HG02981 (cell line): ENCODE results near the gene GNB1L.

ENCODE experiments used
- ATAC-seq: cut with Tn5 transposase; IDR thresholded peaks from one replicate; pipeline ENCODE4 v1.9.1; 2021; ENCODE audit warnings: mild to moderate bottlenecking, moderate library complexity; ENCODE audit not compliant: unreplicated experiment

GNB1L gene, protein sequence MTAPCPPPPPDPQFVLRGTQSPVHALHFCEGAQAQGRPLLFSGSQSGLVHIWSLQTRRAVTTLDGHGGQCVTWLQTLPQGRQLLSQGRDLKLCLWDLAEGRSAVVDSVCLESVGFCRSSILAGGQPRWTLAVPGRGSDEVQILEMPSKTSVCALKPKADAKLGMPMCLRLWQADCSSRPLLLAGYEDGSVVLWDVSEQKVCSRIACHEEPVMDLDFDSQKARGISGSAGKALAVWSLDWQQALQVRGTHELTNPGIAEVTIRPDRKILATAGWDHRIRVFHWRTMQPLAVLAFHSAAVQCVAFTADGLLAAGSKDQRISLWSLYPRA

DNA sequence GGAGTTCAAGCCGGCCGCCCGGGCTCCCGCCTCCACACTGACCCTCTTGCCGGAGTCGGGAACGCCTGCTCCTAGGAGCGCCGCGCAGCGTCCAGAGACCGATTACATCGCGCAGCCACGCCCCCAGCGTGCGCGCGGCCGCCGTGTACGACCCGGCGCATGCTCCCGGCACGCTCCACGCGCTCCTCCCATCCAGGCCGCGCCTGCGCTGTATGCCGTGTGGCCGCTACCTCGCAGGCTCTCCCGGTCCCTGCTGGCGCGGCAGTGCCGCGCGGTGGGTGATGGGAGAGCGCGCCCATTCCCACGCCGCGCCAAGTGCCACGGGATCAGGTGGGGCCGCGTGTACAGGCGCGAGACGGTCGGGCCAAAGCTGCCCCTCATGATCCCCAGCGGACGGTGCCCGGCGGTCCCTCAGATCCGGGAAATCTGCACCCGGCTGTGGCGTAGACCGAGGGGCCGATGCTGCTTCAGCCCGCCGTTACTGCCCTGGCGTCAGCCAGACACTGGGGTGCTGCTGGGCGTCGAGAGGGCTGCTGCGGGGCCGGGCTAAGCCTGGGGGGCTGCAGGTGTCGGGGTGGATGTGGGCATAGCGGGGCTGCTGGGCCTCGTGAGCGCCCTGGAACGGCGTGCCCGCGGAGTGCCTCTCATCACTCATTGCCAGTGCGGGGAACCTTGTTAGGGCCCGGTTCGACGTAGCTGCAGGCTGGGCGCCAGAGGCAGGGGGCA, at the start of gene GNB1L, which contains the start of gene RTL10:
Gene GNB1L, minus strand, starts transcription at position 97 of the 726 bp plus-strand sequence. CDS start 33,519 bp downstream, outside the sequence.
Gene RTL10, minus strand, starts transcription at position 97 of the 726 bp plus-strand sequence. CDS start 2,613 bp downstream, outside the sequence.
- peak; percentile 78 for ATAC-seq

DNA sequence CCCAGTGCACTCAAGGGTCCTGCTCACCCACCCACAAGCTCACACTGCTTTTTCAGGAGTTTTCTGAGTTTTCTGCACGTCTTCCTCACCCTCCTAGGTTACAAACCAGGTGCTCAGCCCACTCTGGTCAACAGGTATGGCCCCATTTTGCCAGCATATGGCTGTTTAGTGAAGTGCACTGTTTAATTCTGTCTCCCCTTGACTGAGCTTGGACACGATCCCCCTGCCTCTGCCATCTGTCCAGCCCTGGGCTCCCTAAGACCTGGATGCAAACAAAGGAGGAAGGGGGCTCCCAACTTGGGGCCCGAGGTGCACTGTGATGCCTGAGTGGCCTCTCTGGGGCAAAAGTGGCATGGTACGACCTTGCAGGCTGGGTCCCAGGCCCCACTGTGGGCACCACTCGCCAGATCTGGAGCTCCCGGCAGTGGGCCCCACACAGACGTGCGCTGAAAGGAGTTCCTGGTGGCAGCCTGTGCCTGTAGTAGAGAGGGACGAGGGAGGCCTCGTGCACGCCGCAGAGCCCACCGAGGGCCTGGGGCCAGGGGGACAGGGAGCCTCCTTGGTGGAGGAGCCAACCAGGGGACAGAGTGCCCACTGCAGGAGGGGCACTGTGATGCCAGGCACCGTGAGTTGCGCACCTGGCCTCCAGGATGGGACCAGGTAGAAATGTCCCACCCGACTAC, 49.6 kb upstream of the GNB1L start:
- ATAC-seq, result no peak

DNA sequence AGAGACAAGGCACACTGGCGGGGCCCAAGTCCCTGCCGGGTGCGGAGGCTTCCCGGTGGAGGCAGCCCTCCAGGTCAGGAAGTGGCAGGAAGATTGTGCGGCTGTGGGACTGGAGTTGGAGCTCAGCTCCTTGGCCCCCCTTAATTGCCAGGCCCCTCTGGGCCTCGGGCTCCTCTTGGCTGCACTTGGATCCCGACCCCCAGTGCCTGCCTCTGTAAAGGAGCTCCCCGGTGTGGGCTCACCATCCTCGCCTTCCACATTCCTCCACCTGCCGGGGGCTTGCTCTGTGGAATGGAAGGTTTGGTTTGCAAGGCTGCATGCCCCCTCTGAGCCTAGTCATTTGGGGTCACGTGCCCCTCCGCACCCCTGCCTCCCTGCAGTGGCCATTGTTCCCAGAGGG, 48.8 kb upstream of the GNB1L start:
- ATAC-seq, result no peak

DNA sequence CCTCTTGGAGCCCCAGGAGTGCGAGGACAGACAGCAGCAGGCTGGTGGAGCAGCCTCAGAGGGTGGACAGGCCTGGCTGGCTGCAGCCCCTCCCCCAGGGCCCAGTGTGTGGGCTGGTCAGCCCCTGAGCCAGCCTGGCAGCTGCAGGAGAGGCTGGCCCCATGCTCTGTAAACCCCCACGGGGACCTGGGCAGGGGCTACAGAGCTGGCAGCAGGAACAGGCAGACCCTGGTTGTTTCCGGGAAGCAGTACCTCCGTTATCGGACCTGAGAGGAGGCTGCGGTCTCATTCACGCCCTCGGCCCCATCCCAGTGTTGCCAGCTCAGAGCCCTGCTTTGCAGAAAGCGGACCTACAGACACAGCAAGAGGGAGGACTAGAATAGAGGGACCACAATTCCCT, 48.4 kb upstream of the GNB1L start:
- ATAC-seq, result no peak

DNA sequence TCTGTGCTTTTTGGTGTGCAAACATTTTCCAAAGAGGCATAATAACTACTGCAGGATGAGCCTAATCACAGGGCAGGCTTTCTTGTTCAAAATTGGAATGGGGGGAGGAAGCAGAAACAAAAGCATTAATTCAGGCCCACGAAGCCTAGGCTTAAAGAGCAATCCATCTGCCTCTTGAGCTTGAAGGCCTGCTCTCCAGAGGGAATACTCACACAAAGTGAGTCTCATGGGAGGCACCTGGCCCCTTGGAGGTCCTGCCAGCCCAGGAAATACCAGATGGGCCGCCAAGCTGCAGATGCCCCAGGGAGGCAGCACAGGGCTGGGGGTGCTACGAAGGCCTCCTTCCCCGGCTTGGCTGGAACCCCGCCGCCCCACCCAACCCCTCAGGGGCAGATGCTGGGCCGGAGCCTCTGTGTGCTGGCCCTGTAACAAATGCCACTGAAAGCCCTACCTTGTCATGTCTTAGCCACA, 47.6 kb upstream of the GNB1L start:
- no peak for ATAC-seq

DNA sequence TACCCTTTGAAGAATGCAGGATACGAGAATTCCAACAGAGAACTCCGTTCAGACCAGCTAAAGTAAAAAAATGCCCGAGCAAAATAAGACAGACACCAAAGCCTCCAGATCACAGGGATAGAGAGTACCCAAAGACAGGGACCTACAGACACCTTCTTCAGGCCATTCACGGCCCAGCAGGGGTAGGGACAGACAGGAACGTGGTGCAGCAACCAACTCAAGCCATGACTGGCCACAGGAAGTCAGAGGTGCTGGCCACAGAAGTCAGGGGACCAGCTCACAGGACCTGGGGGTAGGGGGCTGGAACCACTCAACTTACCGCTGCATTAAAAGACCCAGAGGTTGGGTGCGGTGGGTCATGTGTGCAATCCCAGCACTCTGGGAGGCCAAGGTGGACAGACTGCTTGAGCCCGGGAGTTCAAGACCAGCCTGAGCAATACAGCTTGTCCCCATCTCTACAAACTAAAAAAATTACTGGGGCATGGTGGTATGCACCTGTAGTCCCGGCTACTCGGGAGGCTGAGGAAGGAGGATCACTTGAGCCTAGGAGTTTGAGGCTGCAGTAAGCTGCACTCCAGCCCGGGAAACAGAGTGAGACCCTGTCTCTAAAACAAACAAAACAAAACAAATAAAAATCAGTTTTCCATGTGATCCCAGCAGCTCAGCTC, 47.0 kb upstream of the GNB1L start:
- no peak for ATAC-seq

DNA sequence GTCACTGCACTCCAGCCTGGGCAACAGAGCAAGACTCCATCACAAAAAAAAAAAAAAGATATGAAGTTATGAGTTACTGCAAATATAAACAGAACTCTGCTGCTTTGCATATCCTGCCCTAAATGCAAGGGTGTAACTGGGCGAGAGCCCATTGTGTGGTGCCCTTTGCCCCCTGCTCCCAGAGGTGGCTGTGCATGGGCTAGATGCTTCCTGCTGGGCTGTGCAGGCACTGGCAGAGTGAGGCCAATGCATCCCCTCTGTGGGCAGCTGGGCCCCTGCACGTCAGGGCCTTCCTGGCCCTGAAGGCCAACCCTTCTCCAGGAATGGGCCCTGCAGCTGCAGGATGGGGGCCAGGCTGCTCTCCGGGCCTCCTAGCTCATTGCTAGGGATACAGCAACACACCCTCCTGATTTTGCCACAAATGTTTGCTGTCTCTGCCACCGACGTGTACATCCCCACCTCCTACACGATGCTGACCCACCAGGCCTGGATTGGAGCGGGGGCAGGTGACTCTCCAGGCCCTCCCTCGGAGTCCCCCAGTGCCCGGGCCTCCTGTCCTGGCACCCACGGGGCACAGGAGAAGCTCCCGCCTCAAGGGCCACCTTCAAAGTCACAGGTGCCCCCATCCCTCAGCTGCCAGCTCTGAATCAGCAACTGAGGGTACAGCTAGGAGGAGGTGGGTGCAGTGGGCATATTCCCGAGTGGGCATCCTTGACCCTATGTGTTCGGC, 46.2 kb upstream of the GNB1L start:
- ATAC-seq, result no peak

DNA sequence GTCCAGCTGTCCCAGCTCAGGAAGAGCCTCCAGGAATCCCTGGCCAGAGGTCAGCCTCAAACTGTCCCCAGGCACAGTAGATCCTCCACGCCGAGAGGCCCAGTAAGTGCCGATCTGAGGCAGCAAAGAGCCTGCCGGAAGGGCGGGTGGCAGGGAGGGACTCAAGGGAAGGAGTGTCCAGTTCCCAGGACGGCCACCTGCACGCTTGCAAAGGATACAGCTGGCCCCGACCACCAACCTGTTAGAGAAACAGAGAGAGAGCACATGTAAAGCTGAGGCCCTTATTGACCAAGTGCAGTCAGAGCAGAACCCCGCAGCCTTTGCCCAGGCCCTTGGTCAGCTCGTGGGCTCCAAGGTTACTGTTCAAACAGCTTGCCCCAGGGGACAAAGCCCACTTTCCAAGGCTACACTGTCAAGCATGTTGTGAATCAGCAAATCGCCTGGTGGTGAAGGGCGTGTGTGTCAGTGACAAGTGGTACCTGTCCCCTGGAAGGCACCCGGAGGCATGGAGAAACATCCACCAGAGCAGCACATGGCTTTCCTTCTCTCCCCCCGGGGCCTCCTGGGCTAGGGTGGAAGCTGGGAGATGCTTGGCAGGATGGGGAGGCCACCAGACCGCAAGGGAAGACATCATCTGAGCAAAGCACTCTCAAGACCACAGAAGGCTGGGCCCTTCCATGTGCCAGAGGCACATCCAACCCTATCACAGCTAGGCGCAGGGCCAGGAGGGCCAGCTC, 44.3 kb upstream of the GNB1L start:
- no peak for ATAC-seq

DNA sequence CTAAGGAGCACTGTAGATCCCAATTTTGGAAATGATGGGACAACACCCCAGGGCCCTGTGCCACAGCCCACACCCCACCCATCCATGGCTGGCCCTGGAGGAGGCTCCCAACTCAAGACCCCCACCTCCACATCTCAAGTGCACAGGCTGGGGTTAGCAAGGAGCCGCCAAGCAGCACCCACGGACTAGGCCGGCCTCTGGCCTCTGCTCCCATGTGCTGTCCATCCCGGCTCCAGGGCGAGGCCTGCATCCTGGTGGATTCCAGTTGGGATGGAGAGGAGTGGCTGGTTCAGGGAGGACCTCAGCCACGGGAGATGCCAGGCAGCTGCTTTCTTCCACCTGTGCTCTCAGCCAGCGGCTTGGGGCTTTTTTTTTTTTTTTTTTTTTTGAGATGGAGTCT, 43.5 kb upstream of the GNB1L start:
- no peak for ATAC-seq

DNA sequence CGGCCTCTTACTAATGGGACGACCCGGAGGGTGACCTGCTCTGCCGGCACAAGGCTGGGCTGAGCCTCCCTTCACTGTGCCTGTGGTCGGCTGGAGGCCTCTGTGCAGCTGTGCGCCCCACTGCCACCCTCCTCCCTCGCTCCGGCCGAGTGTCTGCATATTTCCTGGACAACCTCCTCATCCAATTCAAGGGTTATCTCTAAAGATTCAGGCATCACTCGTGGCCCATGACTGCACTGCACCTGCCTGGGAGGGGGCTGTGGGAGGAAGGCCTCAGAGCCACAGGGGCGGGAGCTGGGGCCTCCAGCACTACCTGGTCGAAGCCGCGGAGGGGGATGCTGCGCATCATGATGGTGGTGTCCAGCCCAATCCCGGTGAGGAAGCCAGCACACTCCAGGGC, 43.1 kb upstream of the GNB1L start:
- no peak for ATAC-seq

DNA sequence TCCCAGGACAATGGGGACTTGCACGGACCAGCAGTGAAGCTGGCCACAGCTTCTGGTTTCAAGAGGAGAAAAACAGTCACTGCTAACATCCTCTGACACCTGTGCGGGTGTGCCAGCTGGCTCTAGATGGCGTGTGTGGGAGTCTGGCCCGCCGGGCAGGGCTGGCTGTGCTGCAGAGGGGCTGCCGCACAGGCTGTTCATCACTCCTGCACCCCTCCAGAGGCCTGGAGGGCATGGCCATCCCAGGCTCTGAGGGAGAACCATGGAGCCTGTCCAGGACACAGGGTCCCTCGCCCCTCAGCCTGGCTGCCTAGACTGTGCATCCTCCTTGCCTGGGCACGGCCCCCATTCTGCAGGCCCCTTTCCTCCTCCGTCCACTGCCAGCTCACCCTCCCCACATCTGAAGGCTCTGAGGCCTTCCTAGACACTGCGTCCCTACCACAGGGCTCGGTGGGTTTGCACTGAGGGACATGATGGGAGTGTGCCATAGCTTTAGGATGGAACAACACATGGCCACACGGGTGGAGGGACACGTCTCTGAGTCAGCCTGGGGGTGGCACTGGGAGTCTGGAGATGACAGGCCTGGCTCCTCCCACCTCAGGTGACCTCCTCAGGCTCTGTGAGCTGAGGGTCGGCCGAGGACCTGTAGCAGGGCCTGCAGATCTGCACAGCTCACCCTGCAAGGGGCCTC, 42.1 kb upstream of the GNB1L start:
- no peak for ATAC-seq

DNA sequence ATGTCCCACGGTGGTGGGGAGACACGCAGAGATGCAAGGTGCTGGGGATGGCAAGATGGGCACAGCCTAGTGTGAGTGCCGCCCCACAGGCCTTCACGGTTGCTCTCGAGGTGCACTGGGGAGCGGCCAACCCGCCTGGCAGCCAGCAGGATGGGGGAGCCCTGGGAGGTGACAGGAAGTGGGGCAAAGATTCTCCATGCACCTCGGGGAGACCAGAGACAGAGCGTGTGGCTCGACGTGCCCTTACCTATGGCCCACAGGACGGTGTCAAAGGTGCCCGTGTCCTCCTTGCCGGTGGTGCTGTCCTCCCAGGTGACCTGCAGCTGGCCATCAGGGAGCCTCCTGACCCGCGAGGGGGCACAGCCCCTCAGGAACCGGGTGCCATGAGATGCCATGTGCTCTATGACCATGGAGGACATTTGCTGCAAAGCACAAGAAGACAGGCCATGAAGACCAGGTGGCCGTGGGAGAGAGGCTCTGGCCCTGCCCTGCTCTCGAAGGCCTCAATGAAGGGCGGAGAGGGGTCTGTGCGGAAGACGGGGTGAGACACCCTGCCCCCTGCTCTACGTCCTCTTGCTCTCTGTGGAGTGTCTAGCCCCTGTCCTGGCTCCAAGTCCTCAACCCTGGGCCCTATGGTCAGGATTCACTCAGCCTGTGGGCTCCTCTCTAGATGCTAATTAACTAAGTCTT, 40.6 kb upstream of the GNB1L start:
- no peak for ATAC-seq

DNA sequence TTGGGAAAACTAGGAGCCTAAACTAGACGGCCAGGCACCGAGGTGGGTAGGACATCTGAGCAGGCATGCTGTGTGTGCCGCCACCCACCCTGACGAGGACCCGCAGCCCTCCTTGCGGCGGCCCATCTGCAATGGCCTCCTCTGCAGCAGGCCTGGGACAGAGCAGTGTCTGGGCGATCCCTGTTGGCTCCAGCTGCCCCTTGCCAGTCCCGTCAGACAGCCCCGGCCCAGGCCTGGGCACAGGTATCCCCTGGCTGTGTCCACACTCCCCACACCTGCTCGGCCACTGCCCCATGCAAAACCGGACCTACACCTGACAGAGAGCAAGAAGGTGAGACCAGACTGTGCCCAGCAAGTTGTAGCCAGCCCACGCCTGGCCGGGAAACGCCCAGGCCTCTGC, 38.7 kb upstream of the GNB1L start:
- ATAC-seq, result no peak

DNA sequence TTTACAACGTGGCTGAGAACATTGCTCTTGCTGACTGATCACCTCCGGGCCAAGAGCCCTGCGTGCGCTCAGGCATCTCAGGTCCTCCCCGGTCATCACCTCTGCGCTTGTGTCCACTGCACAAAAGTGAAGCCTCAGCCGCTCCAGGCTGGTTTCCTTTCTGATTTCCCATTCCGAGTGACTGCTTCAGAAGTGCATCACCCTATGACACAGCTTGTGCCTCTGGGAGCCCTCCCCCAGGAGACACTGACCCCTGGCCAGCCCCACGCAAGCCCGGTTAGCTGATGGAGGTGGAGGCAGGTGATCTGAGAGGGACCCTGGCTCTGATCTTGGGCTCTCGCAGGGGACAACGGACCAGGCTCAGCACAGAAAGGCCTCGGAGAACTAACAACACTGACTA, 38.3 kb upstream of the GNB1L start:
- no peak for ATAC-seq

DNA sequence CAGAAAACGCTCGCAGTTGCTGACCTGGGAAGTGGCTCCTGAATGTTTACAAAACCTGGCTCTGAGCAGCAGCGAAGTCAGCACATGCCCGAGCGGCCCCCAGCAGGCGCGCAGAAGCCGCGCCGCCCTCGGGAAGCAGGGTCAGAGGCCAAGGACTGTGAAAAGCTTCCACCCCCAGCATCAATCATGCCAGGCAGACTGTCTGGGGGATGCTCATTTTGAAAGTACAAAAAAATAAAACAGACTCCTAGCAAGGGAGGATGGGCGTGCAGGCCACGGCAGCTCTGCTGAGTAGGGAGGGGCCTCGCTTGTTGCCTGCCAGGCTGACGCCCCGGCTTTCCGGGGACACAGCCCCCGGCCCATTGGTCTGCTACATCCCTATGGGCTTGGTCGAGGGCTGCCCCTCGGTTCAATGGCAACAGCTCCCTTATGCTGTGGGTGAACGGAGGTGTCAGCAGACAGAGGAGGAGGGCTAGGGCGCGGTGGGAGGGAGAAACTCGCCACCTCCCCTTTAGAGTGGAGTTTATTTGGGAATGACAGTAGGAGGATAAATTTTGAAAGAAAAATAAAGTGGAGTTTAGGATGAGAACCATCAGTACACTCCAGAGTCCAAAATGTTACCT, 37.7 kb upstream of the GNB1L start:
- no peak for ATAC-seq

DNA sequence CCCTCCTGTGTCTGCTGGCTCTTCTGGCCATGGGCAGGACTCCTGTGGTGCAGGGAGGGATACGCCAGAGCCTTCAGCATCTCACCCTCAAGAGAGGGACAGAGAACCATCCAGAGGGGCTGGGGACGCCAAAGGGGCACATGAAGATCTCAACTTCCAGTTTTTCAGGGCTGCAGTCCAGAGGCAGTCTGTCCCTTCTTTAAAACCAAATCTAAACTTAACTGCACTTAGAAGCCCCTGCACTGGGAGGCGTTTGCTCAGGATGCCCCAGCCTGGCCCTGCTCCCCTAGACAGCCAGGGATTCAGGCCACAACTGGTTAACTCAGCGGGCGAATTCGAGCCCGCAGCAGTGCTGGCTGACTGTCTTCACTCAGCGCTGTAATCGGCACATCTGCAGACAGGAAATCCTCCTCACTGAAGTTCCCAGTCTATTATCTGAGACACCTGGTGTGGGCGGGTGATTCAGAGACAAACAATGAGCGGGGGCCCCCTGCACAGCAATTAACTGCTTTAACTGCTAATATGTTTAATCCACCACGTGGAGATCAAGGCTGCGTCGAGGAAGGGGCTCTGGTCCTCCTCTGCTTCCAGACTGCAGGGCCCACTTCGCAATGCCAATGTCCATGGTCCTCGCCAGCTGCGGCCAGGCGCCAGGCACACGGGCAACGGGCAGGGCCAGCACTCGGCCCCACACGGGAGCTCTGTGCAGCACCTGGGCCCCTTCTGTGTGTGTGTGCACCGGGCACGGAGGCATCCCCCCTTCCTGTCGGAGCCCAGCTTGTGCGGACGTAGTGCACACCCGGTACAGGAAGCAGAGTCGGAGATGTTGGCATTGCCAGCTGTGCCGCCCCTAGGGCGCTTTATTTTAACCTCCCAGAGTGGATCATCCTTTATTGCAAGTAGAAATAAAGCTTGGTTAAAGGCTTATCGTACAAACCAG, 36.9 kb upstream of the GNB1L start:
- no peak for ATAC-seq
